Measurements from ENCODE around the gene ZP1. TPM values are rescaled to one million over a fixed set of nuclear protein-coding genes. Genes with fewer than 3 reads are reported as not detected.
A peak's percentile ranks its signal among the peaks of the same experiment; 100 is the strongest.

The ZP1 gene
- total RNA-seq, 6 donors from 2014 or later, result not detected

DNA sequence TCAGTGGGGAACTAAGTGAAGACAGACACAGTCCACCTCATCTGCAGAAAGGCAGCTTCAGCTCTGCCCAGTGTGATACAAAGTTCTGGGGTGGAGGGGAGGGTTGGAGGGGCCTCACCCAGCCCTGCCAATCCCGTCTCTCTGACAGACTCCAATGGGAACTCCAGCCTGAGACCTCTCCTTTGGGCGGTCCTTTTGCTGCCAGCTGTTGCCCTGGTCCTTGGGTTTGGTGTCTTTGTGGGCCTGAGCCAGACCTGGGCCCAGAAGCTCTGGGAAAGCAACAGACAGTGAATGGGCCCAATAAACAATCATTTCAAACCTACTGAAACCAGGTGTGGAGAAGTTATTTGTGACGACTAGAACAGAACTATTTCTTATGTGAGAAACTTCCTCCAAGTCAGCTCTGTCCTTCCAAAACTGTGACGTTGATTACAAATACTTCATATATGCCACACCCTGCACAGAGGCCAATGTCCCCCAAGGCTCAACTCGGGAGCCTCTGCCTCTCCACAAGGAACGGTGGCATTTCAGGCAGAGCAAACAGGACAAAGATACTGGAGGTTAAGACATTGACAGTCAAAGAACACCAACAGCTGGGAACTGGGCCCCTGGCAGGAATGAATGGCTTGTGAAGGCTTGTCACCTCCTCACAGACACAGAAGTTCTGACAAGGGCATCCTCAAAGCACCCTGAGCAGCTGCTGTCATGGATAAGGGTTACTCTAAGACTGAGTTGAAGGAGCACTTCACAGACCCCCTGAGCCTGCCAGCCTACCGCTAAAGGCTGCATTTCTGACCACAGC, 8.2 kb downstream of the ZP1 start:
- ATAC-seq (ENCODE audit: low FRiP score in 2 of 2) (no peak), DNase-seq (no peak)
- Histone ChIP-seq H3K36me3 (peaks cover 0 to 13% (median 5%) of the 10 kb centered on the region in 4 donors), H3K27ac (no peak overlapping the region), H3K9me3 (no peaks in the 10 kb centered on the region), H3K4me1 (peaks cover 0 to 22% (median 9%) of the 10 kb centered on the region in 4 donors), H3K4me3 (no peak overlapping the region), H3K27me3 (no peaks in the 10 kb centered on the region)
- TF ChIP-seq CTCF (IDR thresholded peaks at IDR 0.05), result no peak
- no peak for TF ChIP-seq EP300 (IDR thresholded peaks at IDR 0.05)
- no peak for TF ChIP-seq POLR2A (IDR thresholded peaks at IDR 0.05)
- no peak for TF ChIP-seq POLR2AphosphoS5 (IDR thresholded peaks at IDR 0.05)
- WGBS, 2 donors, result 78 to 88% methylated on average over 7 of the region's 7 CpGs

DNA sequence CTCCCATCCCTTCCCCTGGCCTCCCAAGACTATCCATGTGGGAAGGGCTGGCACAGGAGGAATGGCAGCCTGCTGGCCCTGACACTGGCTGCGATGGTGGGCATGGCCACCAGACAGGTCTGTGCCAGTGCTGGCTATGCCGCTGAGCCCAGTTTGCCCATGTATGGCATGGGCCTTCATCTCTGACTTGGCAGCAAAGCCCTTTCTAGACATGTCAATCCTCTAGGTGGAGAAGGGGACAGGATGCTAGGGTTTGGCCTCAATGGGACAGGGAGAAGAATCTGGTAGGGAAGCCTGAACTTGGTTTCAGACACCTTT, 8.8 kb downstream of the ZP1 start:
- DNase-seq (no peak), ATAC-seq (ENCODE audit: low FRiP score in 2 of 2) (no peak)
- Histone ChIP-seq H3K27ac (no peak overlapping the region), H3K4me1 (peaks cover 0 to 22% (median 8%) of the 10 kb centered on the region in 4 donors), H3K9me3 (no peaks in the 10 kb centered on the region), H3K4me3 (no peak overlapping the region), H3K36me3 (peaks cover 0 to 16% (median 5%) of the 10 kb centered on the region in 4 donors), H3K27me3 (no peaks in the 10 kb centered on the region)
- WGBS, 2 donors, result 100% methylated on average over 2 of the region's 2 CpGs; no CpG with 5 or more reads in 1 of the 2 donors
- no peak for TF ChIP-seq EP300 (IDR thresholded peaks at IDR 0.05)
- TF ChIP-seq POLR2AphosphoS5 (IDR thresholded peaks at IDR 0.05), result no peak
- no peak for TF ChIP-seq CTCF (IDR thresholded peaks at IDR 0.05)

- ATAC-seq (ENCODE audit: low FRiP score in 2 of 2), result peak in 1 of 2 donors; percentile 51
- DNase-seq, result no peak
- no peak overlapping the region for H3K27ac ChIP-seq
- WGBS, 2 donors, result 70 to 74% methylated on average over 5 of the region's 5 CpGs
- H3K4me3 ChIP-seq, result no peak overlapping the region
- TF ChIP-seq POLR2AphosphoS5 (IDR thresholded peaks at IDR 0.05), result no peak
- TF ChIP-seq EP300 (IDR thresholded peaks at IDR 0.05), result no peak
- TF ChIP-seq POLR2A (IDR thresholded peaks at IDR 0.05), result no peak
- TF ChIP-seq CTCF (IDR thresholded peaks at IDR 0.05), result no peak
- H3K9me3 ChIP-seq, result no peaks in the 10 kb centered on the region
- peaks cover 0 to under 1% (median 0%) of the 10 kb centered on the region in 4 donors for H3K4me1 ChIP-seq
- H3K27me3 ChIP-seq, result no peaks in the 10 kb centered on the region
- H3K36me3 ChIP-seq, result peaks cover 0 to 21% (median 5%) of the 10 kb centered on the region in 4 donors
Measured at GRCh38 chr11:60878245-60879101, 11.1 kb downstream of the ZP1 start.

DNA sequence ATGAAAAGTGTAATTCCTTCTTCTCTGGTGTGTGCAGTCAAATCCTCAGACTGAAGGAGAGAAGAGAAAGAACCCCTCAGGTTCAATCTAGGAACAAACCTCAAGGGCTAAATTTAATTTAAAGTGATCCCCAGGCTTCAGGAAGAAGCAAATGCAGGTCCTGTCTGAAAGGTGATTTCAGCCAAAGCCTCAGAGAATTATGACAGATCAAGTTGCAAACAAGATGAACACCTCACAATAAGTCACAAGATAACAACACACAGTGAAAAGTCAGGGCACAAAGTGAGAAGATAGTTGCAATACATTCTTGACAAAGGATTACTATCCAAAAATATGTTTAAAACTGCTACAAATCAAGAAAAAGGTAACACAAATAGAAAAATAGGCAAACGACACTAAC, 11.8 kb downstream of the ZP1 start:
- Histone ChIP-seq H3K4me1 (no peaks in the 10 kb centered on the region), H3K36me3 (peaks cover 0 to 21% (median 5%) of the 10 kb centered on the region in 4 donors), H3K4me3 (no peak overlapping the region), H3K27ac (no peak overlapping the region), H3K9me3 (no peaks in the 10 kb centered on the region), H3K27me3 (no peaks in the 10 kb centered on the region)
- WGBS, 2 donors, result 94 to 97% methylated on average over 1 of the region's 1 CpG
- TF ChIP-seq EP300 (IDR thresholded peaks at IDR 0.05), result no peak
- no peak for TF ChIP-seq CTCF (IDR thresholded peaks at IDR 0.05)
- TF ChIP-seq POLR2A (IDR thresholded peaks at IDR 0.05), result no peak
- no peak for TF ChIP-seq POLR2AphosphoS5 (IDR thresholded peaks at IDR 0.05)
- ATAC-seq (ENCODE audit: low FRiP score in 2 of 2) (no peak), DNase-seq (no peak)

Data from upper lobe of left lung (tissue), 6 donors.